ENCODE data around the gene SMIM14.
"Not testable (repeated sequence)": the region's sequence is repeated elsewhere in the genome, so short reads cannot be mapped to it uniquely, and the experiment has no call there.

SMIM14 gene

DNA sequence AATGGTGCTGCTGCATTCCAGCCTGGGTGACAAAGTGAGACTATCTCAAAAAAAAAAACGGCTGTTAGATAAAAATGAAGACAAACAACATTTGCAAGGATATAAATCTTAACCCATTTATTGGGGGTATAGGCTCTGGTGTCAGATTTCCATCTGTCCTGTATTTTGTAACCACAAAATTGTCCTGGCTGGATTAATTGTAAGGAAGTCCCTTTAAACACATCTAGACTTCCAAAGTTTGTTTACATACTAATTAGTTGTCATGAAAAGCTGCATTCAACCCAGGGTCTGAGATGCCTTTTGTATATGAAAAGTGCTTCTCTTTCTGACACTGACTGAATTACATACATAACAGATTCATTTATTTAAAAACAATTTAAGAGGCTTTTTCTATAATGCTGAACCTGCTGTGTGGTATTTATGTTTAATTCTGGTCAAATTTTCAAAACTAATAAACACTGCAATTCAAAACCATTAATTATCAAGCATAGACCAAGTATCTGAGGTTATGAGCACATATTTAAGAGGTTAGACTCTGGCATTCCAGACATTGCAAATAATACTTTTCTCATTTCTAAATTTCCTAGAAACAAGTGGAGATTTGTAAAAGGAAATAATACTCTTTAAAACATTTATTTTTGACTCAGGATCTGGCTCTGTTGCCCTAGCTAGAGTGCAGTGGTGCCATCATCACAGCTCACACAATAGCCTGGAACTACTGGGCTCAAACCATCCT is 93.9 kb downstream of the SMIM14 start:
- TF ChIP-seq, protein P1, sequence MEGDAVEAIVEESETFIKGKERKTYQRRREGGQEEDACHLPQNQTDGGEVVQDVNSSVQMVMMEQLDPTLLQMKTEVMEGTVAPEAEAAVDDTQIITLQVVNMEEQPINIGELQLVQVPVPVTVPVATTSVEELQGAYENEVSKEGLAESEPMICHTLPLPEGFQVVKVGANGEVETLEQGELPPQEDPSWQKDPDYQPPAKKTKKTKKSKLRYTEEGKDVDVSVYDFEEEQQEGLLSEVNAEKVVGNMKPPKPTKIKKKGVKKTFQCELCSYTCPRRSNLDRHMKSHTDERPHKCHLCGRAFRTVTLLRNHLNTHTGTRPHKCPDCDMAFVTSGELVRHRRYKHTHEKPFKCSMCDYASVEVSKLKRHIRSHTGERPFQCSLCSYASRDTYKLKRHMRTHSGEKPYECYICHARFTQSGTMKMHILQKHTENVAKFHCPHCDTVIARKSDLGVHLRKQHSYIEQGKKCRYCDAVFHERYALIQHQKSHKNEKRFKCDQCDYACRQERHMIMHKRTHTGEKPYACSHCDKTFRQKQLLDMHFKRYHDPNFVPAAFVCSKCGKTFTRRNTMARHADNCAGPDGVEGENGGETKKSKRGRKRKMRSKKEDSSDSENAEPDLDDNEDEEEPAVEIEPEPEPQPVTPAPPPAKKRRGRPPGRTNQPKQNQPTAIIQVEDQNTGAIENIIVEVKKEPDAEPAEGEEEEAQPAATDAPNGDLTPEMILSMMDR (conservative IDR thresholded peaks at IDR 0.05; ENCODE audit: low read depth, low read length): no peak
- no peak for DNase-seq (ENCODE audit: low read depth)
- no peak overlapping the region for H3K4me3 ChIP-seq (ENCODE audit: low read length)

DNA sequence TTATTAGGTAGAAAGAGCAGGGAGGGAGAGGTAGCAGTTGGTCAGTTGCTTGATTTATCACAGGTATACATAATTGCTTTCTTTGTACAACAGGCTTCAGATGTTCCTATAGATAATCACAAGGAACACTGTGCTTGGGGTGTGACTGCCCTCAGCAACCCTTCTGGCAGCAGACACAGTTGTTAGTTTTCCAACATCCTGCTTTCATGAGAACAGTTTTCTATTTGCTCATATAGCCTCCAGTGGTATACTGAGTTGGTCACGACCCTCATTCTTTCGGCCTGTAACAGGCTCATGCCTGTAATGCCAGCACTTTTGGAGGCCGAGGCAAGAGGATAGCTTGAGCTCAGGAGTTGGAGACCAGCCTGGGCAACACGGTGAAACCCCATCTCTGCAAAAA is 94.6 kb downstream of the SMIM14 start:
- not testable (repeated sequence) for DNase-seq (ENCODE audit: low read depth); H3K4me3 ChIP-seq (ENCODE audit: low read length)

DNA sequence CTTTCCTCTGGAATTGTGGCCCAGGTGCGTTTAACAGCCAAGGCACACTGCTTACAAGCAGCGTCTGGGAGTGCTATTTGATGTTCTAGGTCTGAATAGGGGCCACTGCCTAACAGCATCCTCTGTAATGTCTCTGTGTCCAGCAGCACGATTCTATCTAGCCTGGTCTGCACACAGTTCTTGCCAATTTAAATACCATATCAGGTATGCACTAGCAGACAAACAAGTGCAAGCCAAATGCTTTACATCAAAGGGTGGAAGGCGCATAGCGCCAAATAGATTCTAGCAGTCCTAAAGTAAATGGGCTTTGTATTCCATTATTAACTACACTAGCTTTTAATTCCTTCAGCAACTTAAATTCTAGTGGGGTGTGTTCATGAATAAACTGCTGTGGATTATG is 95.6 kb downstream of the SMIM14 start:
- no peak for DNase-seq (ENCODE audit: low read depth)
- TF ChIP-seq, protein P1 (conservative IDR thresholded peaks at IDR 0.05; ENCODE audit: low read depth, low read length): no peak
- H3K4me3 ChIP-seq (ENCODE audit: low read length): no peak overlapping the region

DNA sequence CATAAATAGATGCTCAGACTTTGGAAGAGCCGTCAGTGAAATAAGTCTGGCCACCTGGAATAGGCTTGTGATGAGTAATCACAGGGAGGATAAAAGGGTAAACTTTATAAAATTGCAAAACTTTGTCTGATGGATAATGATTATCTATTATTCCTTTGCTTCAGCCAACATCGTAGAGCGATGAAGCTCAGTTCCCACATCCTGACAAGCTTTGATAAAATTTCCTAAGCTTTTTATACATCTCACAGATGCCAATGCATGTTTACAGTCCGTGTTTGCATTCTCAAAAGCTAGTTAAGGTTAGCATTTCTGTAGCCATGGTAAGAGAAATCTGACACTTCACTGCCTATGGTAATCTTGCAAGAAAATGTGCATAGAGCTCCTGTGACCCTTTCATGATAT is 96.1 kb downstream of the SMIM14 start:
- TF ChIP-seq, protein P1 (conservative IDR thresholded peaks at IDR 0.05; ENCODE audit: low read depth, low read length): no peak
- DNase-seq (ENCODE audit: low read depth): no peak
- no peak overlapping the region for H3K4me3 ChIP-seq (ENCODE audit: low read length)

DNA sequence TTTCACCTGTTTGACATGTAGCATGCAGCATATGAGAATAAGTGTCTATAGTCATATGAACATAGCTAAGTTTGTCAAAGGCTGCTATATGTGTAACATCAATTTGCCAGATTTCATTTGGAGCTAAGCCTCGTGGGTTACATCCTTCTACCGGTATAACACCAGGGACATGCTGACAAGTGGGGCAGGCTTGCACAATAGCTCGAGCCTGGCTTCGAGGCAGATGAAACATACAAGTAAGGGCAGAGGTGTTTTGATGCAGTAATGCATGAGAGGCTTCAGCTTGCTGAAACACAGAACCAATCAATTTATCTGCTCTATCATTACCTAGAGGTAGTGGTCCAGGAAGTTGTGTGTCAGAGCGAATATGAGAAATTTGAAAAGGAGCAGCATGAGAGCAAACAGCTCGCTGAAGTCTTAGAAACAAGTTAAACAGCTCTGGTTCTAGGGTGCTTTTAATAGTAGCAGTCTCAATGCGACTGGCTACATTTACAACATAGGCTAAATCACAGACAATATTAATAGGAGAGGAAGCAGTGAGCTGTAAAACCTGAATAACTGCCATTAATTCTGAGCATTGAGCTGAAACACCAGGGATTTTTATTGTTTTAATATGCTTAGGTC is 96.6 kb downstream of the SMIM14 start:
- H3K4me3 ChIP-seq (ENCODE audit: low read length): no peak overlapping the region
- TF ChIP-seq, protein P1 (conservative IDR thresholded peaks at IDR 0.05; ENCODE audit: low read depth, low read length): no peak
- no peak for DNase-seq (ENCODE audit: low read depth)

DNA sequence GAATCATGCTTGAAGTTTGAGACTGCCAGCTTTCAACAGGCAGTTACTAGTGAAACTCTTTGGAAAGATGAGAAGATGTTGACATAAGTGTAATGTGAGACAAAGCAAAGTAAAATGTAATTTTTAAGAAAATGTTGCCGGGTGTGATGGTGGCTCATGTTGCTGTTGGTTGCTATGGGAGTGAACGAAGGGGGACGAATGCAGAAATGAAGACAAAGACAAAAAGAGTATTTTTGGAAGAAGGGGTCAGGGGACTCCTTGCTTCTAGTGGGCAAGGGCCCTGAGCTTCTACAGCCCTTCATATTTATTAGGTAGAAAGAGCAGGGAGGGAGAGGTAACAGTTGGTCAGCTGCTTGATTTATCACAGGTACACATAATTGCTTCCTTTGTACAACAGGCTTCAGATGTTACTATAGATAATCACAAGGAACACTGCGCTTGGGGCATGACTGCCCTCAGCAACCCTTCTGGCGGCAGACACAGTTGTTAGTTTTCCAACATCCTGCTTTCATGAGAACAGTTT is 99.5 kb downstream of the SMIM14 start:
- no peak overlapping the region for H3K4me3 ChIP-seq (ENCODE audit: low read length)
- no peak for DNase-seq (ENCODE audit: low read depth)
- TF ChIP-seq, protein P1 (conservative IDR thresholded peaks at IDR 0.05; ENCODE audit: low read depth, low read length): no peak

DNA sequence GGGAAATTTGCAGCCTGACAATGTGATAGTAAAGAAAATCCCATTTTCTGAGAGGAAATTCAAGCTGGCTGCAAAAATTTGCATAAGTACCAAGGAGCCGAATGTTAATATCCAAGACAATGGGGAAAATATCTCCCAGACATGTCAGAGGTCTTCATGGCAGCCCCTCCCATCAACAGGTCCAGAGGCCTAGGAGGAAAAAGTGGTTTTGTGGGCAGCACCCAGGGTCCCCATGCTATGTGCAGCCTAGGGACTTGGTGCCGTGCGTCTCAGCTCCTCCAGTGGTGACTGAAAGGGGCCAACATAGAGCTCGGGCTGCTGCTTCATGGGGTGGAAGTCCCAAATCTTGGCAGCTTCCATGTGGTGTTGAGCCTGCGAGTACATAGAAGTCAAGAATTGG is 105.1 kb downstream of the SMIM14 start:
- no peak overlapping the region for H3K4me3 ChIP-seq (ENCODE audit: low read length)
- TF ChIP-seq, protein P1 (conservative IDR thresholded peaks at IDR 0.05; ENCODE audit: low read depth, low read length): no peak
- no peak for DNase-seq (ENCODE audit: low read depth)

DNA sequence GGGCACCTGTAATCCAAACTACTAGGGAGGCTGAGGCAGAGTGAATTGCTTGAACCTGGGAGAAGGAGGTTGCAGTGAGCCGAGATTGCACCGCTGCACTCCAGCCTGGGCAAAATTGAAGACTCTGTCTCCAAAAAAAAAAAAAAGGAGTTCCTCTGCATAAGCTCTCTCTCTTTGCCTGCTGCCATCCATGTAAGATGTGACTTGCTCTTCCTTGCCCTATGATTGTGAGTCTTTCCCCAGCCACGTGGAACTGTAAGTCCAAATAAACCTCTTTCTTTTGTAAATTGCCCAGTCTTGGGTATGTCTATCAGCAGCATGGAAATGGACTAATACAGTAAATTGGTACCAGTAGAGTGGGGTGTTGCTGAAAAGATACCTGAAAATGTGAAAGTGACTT is 106.4 kb downstream of the SMIM14 start:
- not testable (repeated sequence) for H3K4me3 ChIP-seq (ENCODE audit: low read length)

More for the DNA sequence above, 106.4 kb downstream of the SMIM14 start:
- DNase-seq (ENCODE audit: low read depth): not testable (repeated sequence)

All from retinal pigment epithelial cell (primary cell).